ENCODE results near the gene NATD1. TPM values are rescaled to one million over a fixed set of nuclear protein-coding genes. Genes with fewer than 3 reads are reported as not detected.

NATD1 gene
- total and polyA plus RNA-seq, 9 of the 15 experiments (the other 6 are each of a cell fraction or from before 2014, with no cell fraction given): 0.24 to 5.4 (median 1.6) TPM

DNA sequence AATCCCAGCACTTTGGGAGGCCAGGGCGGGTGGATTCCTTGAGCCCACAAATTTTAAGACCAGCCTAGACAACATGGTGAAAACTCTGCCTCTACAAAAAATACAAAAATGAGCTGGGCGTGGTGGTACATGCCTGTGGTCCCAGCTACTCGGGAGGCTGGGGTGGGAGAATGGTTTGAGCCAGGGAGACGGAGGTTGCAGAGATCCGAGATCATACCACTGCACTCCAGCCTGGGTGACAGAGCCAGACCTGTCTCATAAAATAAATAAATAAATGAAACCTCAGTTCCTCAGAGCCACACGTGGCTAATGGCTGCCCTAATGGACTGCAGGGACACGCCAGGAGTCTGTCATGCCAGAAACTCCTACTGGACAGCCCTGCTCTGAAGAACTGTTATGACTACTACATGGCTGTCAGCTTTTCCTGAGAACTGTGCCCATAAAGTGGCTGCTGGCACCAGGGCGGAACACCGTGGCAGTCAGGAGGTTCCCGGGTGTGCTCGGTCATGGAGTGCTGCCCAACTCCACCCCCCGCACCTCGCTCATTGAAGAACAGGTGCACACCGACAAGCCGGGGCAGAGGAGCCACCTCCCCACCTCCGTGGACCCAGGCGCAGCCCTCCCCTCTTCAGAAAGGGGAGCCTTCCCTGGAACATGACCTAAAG is 43.6 kb downstream of the NATD1 start:
- ChIA-PET POLR2A (interaction anchor here (1.8 to 5.1 kb wide), 2 partner anchors 9 to 15 kb away, joined by 6 to 22 read pairs; no protein-coding TSS in a partner anchor), CTCF (ENCODE audit: low intra/inter-chr PET ratio) (no interaction called here)
- intact Hi-C loops (cut with micrococcal nuclease) (no loop called here), in situ Hi-C loops (cut with MboI) (no loop called here)
- no peak overlapping the region for H3K27ac ChIP-seq (ENCODE audit: extremely low read depth, low read depth, low read length)
- H4K20me1 ChIP-seq (replicated peaks; ENCODE audit: control insufficient read depth, insufficient read depth, low read length): peaks cover 22% of the 10 kb centered on the region
- H3K9me3 ChIP-seq (replicated peaks; ENCODE audit: control insufficient read depth, insufficient read depth, low read depth, low read length): no peaks in the 10 kb centered on the region
- no peak overlapping the region for H3K4me2 ChIP-seq (ENCODE audit: insufficient read depth, low read length)
- H3K79me2 ChIP-seq (ENCODE audit: control insufficient read depth, insufficient read depth, low read length): peaks cover 91% of the 10 kb centered on the region
- H3K9ac ChIP-seq (ENCODE audit: insufficient read depth in 1 of 2, low read depth in 2 of 2, low read length in 2 of 2): no peak overlapping the region; a peak in 1 of 4 replicates
- H3K36me3 ChIP-seq (ENCODE audit: control insufficient read depth, insufficient read depth, low read length): peaks cover 50% of the 10 kb centered on the region; the same call in 2 of the 3 replicates
- TF ChIP-seq POLR2B (IDR thresholded peaks at IDR 0.05; ENCODE audit: low read depth, partially characterized antibody) (no peak), NBN (IDR thresholded peaks at IDR 0.05; ENCODE audit: low read depth) (no peak), ZNF316 (IDR thresholded peaks at IDR 0.05) (no peak), TCF7 (IDR thresholded peaks at IDR 0.05; ENCODE audit: borderline replicate concordance) (no peak), FOXA3 (CRISPR knock-in tag; conservative IDR thresholded peaks at IDR 0.05 in 1 of 2, IDR thresholded peaks at IDR 0.05 in 1 of 2) (no peak), SNIP1 (IDR thresholded peaks at IDR 0.05; ENCODE audit: low read depth) (no peak), EGR1 (conservative IDR thresholded peaks at IDR 0.05) (no peak), PCBP1 (IDR thresholded peaks at IDR 0.05; ENCODE audit: low read depth, low read length, poor library complexity, severe bottlenecking) (no peak), EZH2 (IDR thresholded peaks at IDR 0.05; ENCODE audit: borderline replicate concordance, low read depth, low read length) (no peak), U2AF1 (optimal IDR thresholded peaks at IDR 0.05; ENCODE audit: low read depth, low read length) (no peak), ZNF41 (CRISPR knock-in tag; conservative IDR thresholded peaks at IDR 0.05) (no peak), GTF2B (IDR thresholded peaks at IDR 0.05; ENCODE audit: extremely low read depth, insufficient read length) (no peak), RHOXF2B (CRISPR knock-in tag; conservative IDR thresholded peaks at IDR 0.05) (no peak), ZNF830 (CRISPR knock-in tag; IDR thresholded peaks at IDR 0.05) (no peak)
- TF ChIP-seq, protein P1, sequence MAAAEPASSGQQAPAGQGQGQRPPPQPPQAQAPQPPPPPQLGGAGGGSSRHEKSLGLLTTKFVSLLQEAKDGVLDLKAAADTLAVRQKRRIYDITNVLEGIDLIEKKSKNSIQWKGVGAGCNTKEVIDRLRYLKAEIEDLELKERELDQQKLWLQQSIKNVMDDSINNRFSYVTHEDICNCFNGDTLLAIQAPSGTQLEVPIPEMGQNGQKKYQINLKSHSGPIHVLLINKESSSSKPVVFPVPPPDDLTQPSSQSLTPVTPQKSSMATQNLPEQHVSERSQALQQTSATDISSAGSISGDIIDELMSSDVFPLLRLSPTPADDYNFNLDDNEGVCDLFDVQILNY (CRISPR knock-in tag; IDR thresholded peaks at IDR 0.05): no peak
- no peak overlapping the region for H2AFZ ChIP-seq (ENCODE audit: low read depth, low read length)
- no TSS peak for BruUV-seq (replicated peaks)
- H3K4me3 ChIP-seq: no peak overlapping the region
- FAIRE-seq: no peak
- H3K4me1 ChIP-seq (replicated peaks in 1 of 2; ENCODE audit: control insufficient read depth in 2 of 2, insufficient read depth in 2 of 2, low read length in 2 of 2): peaks cover 12 to 13% of the 10 kb centered on the region in 2 experiments; a peak in 4 of 5 replicates
- no peaks in the 10 kb centered on the region for H3K9me1 ChIP-seq (ENCODE audit: control insufficient read depth, insufficient read depth, low read length)
- DNase-seq (ENCODE audit: extremely low read depth in 1 of 4, low spot score in 3 of 4): no peak
- no peaks in the 10 kb centered on the region for H3K27me3 ChIP-seq (ENCODE audit: control insufficient read depth in 2 of 2, insufficient read depth in 2 of 2, low read length in 2 of 2)
- 86% methylated on average over 9 of the region's 17 CpGs for WGBS (ENCODE audit: insufficient coverage, low coverage, missing lambda C conversion rate)
- ATAC-seq: no peak

Data from K562 (cell line).